ENCODE data around the gene SCG3. TPM values are rescaled to one million over a fixed set of nuclear protein-coding genes. Genes with fewer than 3 reads are reported as not detected.

The SCG3 gene
- polyA plus RNA-seq, 1 donor (not counting 4 experiments of a cell fraction or from before 2014, with no cell fraction given) = not detected

GRCh38 chr15:51737522-51738305, 56.4 kb downstream of the SCG3 start, which contains the start of gene LYSMD2:
LYSMD2 (minus strand) TSS chr15:51737655; CDS start chr15:51737622, 33 bp downstream.
- peak within 1 kb of the TSS; percentile 63 for H3K9ac ChIP-seq (ENCODE audit: control insufficient read depth, extremely low read depth, insufficient read depth, low read length)
- H3K9me3 ChIP-seq (ENCODE audit: control insufficient read depth, low read depth, low read length) = no peaks in the 10 kb centered on the region
- H3K4me2 ChIP-seq (ENCODE audit: control insufficient read depth, extremely low read depth, insufficient read depth, low read depth, low read length) = peak within 1 kb of the TSS; percentile 80
- H3K79me2 ChIP-seq (ENCODE audit: control insufficient read depth, insufficient read depth, low read length) = no peaks in the 10 kb centered on the region
- no peaks in the 10 kb centered on the region for H3K9me1 ChIP-seq (ENCODE audit: control insufficient read depth, extremely low read depth, insufficient read depth, low read length)
- H3K4me3 ChIP-seq (ENCODE audit: control insufficient read depth in 2 of 3, extremely low read depth in 1 of 3, insufficient read depth in 2 of 3, low read depth in 1 of 3, low read length in 3 of 3) = peak within 1 kb of the TSS; percentile 48 to 69 (median 59)
- peaks cover 28% of the 10 kb centered on the region for H3K4me1 ChIP-seq (ENCODE audit: control insufficient read depth, extremely low read depth, insufficient read depth, low read length)
- no peak for DNase-seq (ENCODE audit: low read depth, low spot score)
- no peaks in the 10 kb centered on the region for H3K27me3 ChIP-seq (ENCODE audit: control insufficient read depth, extremely low read depth, insufficient read depth, low read length)
- H2AFZ ChIP-seq (ENCODE audit: control insufficient read depth, low read length) = peak within 1 kb of the TSS; percentile 78
- dilution Hi-C loops (cut with MboI; ENCODE audit: extremely low pct_ligation_motif_present, low sequenced_read_pairs) = no loop called here
- no peaks in the 10 kb centered on the region for H3K36me3 ChIP-seq (ENCODE audit: control insufficient read depth in 2 of 2, extremely low read depth in 1 of 2, insufficient read depth in 2 of 2, low read length in 2 of 2)
- no peaks in the 10 kb centered on the region for H4K20me1 ChIP-seq (ENCODE audit: control insufficient read depth, extremely low read depth, insufficient read depth, low read length)
- FAIRE-seq = no peak
- H3K27ac ChIP-seq (ENCODE audit: control insufficient read depth, insufficient read depth, low read length) = no peak within 1 kb of the TSS
- TF ChIP-seq CTCF (optimal IDR thresholded peaks at IDR 0.05 in 1 of 3, IDR thresholded peaks at IDR 0.05 in 1 of 3, conservative IDR thresholded peaks at IDR 0.05 in 1 of 3; ENCODE audit: extremely low read depth in 1 of 3, insufficient read depth in 2 of 3, low read length in 3 of 3) (no peak), EZH2 (IDR thresholded peaks at IDR 0.05; ENCODE audit: low read length) (no peak)

- H3K4me2 ChIP-seq (ENCODE audit: control insufficient read depth, extremely low read depth, insufficient read depth, low read depth, low read length) = peak overlapping the region; percentile 57
- dilution Hi-C loops (cut with MboI; ENCODE audit: extremely low pct_ligation_motif_present, low sequenced_read_pairs) = no loop called here
- no peak overlapping the region for H2AFZ ChIP-seq (ENCODE audit: control insufficient read depth, low read length)
- no peaks in the 10 kb centered on the region for H4K20me1 ChIP-seq (ENCODE audit: control insufficient read depth, extremely low read depth, insufficient read depth, low read length)
- H3K9me1 ChIP-seq (ENCODE audit: control insufficient read depth, extremely low read depth, insufficient read depth, low read length) = no peaks in the 10 kb centered on the region
- no peak overlapping the region for H3K4me3 ChIP-seq (ENCODE audit: control insufficient read depth in 2 of 3, extremely low read depth in 1 of 3, insufficient read depth in 2 of 3, low read depth in 1 of 3, low read length in 3 of 3)
- no peaks in the 10 kb centered on the region for H3K27me3 ChIP-seq (ENCODE audit: control insufficient read depth, extremely low read depth, insufficient read depth, low read length)
- peaks cover 28% of the 10 kb centered on the region for H3K4me1 ChIP-seq (ENCODE audit: control insufficient read depth, extremely low read depth, insufficient read depth, low read length)
- DNase-seq (ENCODE audit: low read depth, low spot score) (no peak), FAIRE-seq (no peak)
- no peak overlapping the region for H3K9ac ChIP-seq (ENCODE audit: control insufficient read depth, extremely low read depth, insufficient read depth, low read length)
- H3K9me3 ChIP-seq (ENCODE audit: control insufficient read depth, low read depth, low read length) = no peaks in the 10 kb centered on the region
- TF ChIP-seq CTCF (optimal IDR thresholded peaks at IDR 0.05 in 1 of 3, IDR thresholded peaks at IDR 0.05 in 1 of 3, conservative IDR thresholded peaks at IDR 0.05 in 1 of 3; ENCODE audit: extremely low read depth in 1 of 3, insufficient read depth in 2 of 3, low read length in 3 of 3) = no peak
- H3K36me3 ChIP-seq (ENCODE audit: control insufficient read depth in 2 of 2, extremely low read depth in 1 of 2, insufficient read depth in 2 of 2, low read length in 2 of 2) = no peaks in the 10 kb centered on the region
- H3K27ac ChIP-seq (ENCODE audit: control insufficient read depth, insufficient read depth, low read length) = no peak overlapping the region
- no peaks in the 10 kb centered on the region for H3K79me2 ChIP-seq (ENCODE audit: control insufficient read depth, insufficient read depth, low read length)
Measured at GRCh38 chr15:51738553-51738952, 57.2 kb downstream of the SCG3 start.
